Gastroesophageal sphincter (tissue), 3 donors: ENCODE results near the gene PARD6A.

Experiments
- POLR2A ChIP-seq, 2 donors: fragments of 450-650 bp; IDR thresholded peaks; one replicate each; pipeline ENCODE4 v1.6.1; 2017; ENCODE audit warnings: antibody characterized with exemption in 2 of 2, mild to moderate bottlenecking in 2 of 2, moderate library complexity in 1 of 2
- TF ChIP-seq, protein P1 (sequence below), 4 experiments: fragments of 200-600 bp in 2 of 4; fragments of 450-650 bp in 2 of 4; sonication (generic) in 1 of 4; IDR thresholded peaks; one replicate each; pipeline ENCODE4 v1.5.1; 2017 to 2019; ENCODE audit warnings: antibody characterized with exemption in 4 of 4, mild to moderate bottlenecking in 2 of 4, moderate library complexity in 2 of 4

DNA sequence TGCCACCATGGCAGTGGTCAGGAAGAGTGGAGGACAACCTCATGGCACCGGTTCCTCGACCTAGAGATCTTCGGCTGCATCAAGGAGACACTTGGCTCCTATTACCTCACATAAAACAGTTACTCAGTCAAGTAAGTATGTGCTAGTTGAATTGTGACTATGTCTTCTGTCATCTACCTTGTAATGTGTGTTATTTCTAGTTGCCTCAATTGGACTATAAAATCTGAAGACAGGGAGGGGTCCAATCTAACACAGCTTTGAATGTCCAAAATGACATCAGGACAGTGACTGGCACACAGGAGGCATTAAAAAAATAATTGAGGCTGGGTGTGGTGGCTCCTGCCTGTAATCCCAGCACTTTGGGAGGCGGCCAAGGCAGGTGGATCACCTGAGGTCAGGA is 23.0 kb downstream of the PARD6A start:
- TF ChIP-seq, protein P1, sequence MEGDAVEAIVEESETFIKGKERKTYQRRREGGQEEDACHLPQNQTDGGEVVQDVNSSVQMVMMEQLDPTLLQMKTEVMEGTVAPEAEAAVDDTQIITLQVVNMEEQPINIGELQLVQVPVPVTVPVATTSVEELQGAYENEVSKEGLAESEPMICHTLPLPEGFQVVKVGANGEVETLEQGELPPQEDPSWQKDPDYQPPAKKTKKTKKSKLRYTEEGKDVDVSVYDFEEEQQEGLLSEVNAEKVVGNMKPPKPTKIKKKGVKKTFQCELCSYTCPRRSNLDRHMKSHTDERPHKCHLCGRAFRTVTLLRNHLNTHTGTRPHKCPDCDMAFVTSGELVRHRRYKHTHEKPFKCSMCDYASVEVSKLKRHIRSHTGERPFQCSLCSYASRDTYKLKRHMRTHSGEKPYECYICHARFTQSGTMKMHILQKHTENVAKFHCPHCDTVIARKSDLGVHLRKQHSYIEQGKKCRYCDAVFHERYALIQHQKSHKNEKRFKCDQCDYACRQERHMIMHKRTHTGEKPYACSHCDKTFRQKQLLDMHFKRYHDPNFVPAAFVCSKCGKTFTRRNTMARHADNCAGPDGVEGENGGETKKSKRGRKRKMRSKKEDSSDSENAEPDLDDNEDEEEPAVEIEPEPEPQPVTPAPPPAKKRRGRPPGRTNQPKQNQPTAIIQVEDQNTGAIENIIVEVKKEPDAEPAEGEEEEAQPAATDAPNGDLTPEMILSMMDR (IDR thresholded peaks at IDR 0.05), result no peak
- no peak for TF ChIP-seq POLR2A (IDR thresholded peaks at IDR 0.05)
